ENCODE data around the gene TMEM9B. TPM values are rescaled to one million over a fixed set of nuclear protein-coding genes. Genes with fewer than 3 reads are reported as not detected.

Gene TMEM9B
- total RNA-seq, 2 donors from 2014 or later = 8.6 to 11.8 TPM

GRCh38 chr11:8930456-8931175 is 33.6 kb downstream of the TMEM9B start:
- no peaks in the 10 kb centered on the region for H3K9me3 ChIP-seq (ENCODE audit: control insufficient read depth, low read length)
- H3K9me3 Mint-ChIP-seq = no peaks in the 10 kb centered on the region
- H3K27me3 ChIP-seq (ENCODE audit: control insufficient read depth, insufficient read depth, low read length, poor library complexity, severe bottlenecking) = peaks cover 9% of the 10 kb centered on the region
- H3K4me3 Mint-ChIP-seq = no peak overlapping the region
- no peak overlapping the region for H3K27ac ChIP-seq (ENCODE audit: low read depth, low read length)
- WGBS, 2 experiments (ENCODE audit: insufficient coverage in 1 of 2, insufficient read length in 1 of 2) = 92 to 93% methylated on average over 7 to 12 of the region's 12 CpGs
- H3K27ac Mint-ChIP-seq = no peak overlapping the region
- H3K4me1 ChIP-seq (ENCODE audit: control insufficient read depth, insufficient read depth, low read length) = peaks cover 2% of the 10 kb centered on the region
- peaks cover 3% of the 10 kb centered on the region for H3K36me3 Mint-ChIP-seq (ENCODE audit: low read depth)
- TF ChIP-seq, protein P1, sequence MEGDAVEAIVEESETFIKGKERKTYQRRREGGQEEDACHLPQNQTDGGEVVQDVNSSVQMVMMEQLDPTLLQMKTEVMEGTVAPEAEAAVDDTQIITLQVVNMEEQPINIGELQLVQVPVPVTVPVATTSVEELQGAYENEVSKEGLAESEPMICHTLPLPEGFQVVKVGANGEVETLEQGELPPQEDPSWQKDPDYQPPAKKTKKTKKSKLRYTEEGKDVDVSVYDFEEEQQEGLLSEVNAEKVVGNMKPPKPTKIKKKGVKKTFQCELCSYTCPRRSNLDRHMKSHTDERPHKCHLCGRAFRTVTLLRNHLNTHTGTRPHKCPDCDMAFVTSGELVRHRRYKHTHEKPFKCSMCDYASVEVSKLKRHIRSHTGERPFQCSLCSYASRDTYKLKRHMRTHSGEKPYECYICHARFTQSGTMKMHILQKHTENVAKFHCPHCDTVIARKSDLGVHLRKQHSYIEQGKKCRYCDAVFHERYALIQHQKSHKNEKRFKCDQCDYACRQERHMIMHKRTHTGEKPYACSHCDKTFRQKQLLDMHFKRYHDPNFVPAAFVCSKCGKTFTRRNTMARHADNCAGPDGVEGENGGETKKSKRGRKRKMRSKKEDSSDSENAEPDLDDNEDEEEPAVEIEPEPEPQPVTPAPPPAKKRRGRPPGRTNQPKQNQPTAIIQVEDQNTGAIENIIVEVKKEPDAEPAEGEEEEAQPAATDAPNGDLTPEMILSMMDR (conservative IDR thresholded peaks at IDR 0.05) = no peak
- H3K4me1 Mint-ChIP-seq = peaks cover 11% of the 10 kb centered on the region
- no peak overlapping the region for H3K4me3 ChIP-seq (ENCODE audit: low read length)
- no peak for DNase-seq
- H3K27me3 Mint-ChIP-seq (ENCODE audit: insufficient read depth) = peaks cover 14% of the 10 kb centered on the region
- H3K9ac ChIP-seq (ENCODE audit: extremely low read depth, low read length, poor library complexity, severe bottlenecking) = no peak overlapping the region
- H3K36me3 ChIP-seq (ENCODE audit: control insufficient read depth, insufficient read depth, low read length) = no peaks in the 10 kb centered on the region

DNA sequence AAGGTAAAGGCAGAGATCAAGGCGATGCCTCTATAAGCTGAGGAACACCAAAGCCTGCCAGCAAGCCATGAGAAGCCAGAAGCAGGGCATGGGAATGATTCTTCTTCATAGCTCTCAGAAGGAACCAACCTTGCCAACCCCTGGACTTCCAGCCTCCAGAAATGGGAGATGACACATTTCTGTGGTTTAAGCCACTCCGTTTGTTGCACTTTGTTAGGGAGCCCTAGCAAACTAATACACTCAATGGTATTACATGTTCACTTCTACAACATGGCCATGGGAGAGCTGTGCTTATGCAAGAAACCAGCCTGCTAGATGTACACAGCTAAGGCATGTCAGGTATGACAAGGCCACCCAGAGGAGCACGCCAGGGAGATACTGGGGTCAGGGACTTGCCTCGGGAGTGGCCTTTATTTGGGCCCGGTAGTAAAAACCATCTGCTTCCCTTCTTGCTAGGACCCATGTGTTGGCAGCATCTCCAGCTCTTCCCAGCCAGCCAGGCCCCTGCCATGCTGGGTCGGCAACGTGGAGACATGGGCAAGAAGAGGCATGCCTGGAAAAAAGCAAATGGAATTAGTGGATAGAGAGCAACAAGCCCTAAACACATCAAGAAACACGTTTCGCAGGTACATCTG is 35.1 kb downstream of the TMEM9B start:
- no peak overlapping the region for H3K9ac ChIP-seq (ENCODE audit: extremely low read depth, low read length, poor library complexity, severe bottlenecking)
- no peaks in the 10 kb centered on the region for H3K4me1 ChIP-seq (ENCODE audit: control insufficient read depth, insufficient read depth, low read length)
- H3K27me3 ChIP-seq (ENCODE audit: control insufficient read depth, insufficient read depth, low read length, poor library complexity, severe bottlenecking) = peaks cover 9% of the 10 kb centered on the region
- Mint-ChIP-seq H3K9me3 (no peaks in the 10 kb centered on the region), H3K4me1 (no peaks in the 10 kb centered on the region), H3K27ac (no peak overlapping the region), H3K27me3 (ENCODE audit: insufficient read depth) (peaks cover 12% of the 10 kb centered on the region), H3K36me3 (ENCODE audit: low read depth) (peaks cover 3% of the 10 kb centered on the region), H3K4me3 (no peak overlapping the region)
- TF ChIP-seq, protein P1 (conservative IDR thresholded peaks at IDR 0.05) = no peak
- no peak overlapping the region for H3K27ac ChIP-seq (ENCODE audit: low read depth, low read length)
- WGBS, 2 experiments (ENCODE audit: insufficient coverage in 1 of 2, insufficient read length in 1 of 2) = 91 to 95% methylated on average over 7 to 9 of the region's 9 CpGs
- H3K36me3 ChIP-seq (ENCODE audit: control insufficient read depth, insufficient read depth, low read length) = no peaks in the 10 kb centered on the region
- DNase-seq = no peak
- no peaks in the 10 kb centered on the region for H3K9me3 ChIP-seq (ENCODE audit: control insufficient read depth, low read length)
- no peak overlapping the region for H3K4me3 ChIP-seq (ENCODE audit: low read length)

DNA sequence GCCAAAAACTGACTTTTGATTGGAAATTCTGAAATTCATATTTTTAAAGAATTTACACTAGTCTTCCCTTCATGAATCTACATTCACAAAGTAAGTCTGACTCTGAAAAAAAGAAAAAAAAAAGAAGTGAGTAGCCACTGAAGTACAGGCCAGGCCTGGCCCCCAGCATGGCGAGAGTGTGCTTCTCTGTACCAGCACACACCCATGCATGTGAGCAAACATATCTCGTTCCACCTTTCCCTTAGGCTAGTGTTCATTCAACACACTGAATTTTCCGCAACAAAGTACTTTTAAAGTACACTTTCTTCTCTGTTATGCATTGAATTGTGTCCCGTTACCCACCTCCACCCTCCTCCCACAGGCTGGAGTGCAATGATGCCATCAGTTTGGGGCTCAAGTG is 36.0 kb downstream of the TMEM9B start:
- Mint-ChIP-seq H3K9me3 (no peaks in the 10 kb centered on the region), H3K4me3 (no peak overlapping the region), H3K27ac (no peak overlapping the region), H3K27me3 (ENCODE audit: insufficient read depth) (peaks cover 9% of the 10 kb centered on the region), H3K4me1 (no peaks in the 10 kb centered on the region), H3K36me3 (ENCODE audit: low read depth) (peaks cover 6% of the 10 kb centered on the region)
- Histone ChIP-seq H3K4me3 (ENCODE audit: low read length) (no peak overlapping the region), H3K4me1 (ENCODE audit: control insufficient read depth, insufficient read depth, low read length) (no peaks in the 10 kb centered on the region), H3K27me3 (ENCODE audit: control insufficient read depth, insufficient read depth, low read length, poor library complexity, severe bottlenecking) (peaks cover 2% of the 10 kb centered on the region), H3K27ac (ENCODE audit: low read depth, low read length) (no peak overlapping the region), H3K36me3 (ENCODE audit: control insufficient read depth, insufficient read depth, low read length) (peaks cover 2% of the 10 kb centered on the region), H3K9ac (ENCODE audit: extremely low read depth, low read length, poor library complexity, severe bottlenecking) (no peak overlapping the region), H3K9me3 (ENCODE audit: control insufficient read depth, low read length) (no peaks in the 10 kb centered on the region)
- TF ChIP-seq, protein P1 (conservative IDR thresholded peaks at IDR 0.05) = no peak
- WGBS, 2 experiments (ENCODE audit: insufficient coverage in 1 of 2, insufficient read length in 1 of 2) = 93% methylated on average over 3 to 4 of the region's 4 CpGs
- DNase-seq = no peak

Measured in endodermal cell (in vitro differentiated cells).